Activated naive CD4-positive, alpha-beta T cell treated with anti-CD3 and anti-CD28 coated beads, Interleukin-2, amount 10 ng/mL, durations not matched to agents 7 days and 5 days (primary cell): Measurements from ENCODE around the gene PELI2.

Source experiments
- CTCF ChIA-PET: fragments of 350-600 bp; sonication (Branson Sonifier 250); formaldehyde crosslinking; loops from one replicate; lab custom pipeline; 2021; ENCODE audit warnings: antibody characterized with exemption; lab: Charles Lee
- DNase-seq: peaks from one replicate; pipeline ENCODE4 v3.0.0-alpha.2; 2020
- H3K27ac Mint-ChIP-seq: one replicate; pipeline ENCODE4 v1.8.0; 2021; ENCODE audit warnings: mild to moderate bottlenecking, moderate library complexity, mixed read lengths
- H3K27me3 Mint-ChIP-seq: one replicate; pipeline ENCODE4 v1.8.0; 2021; ENCODE audit warnings: mild to moderate bottlenecking, mixed read lengths
- H3K36me3 Mint-ChIP-seq: one replicate; pipeline ENCODE4 v1.8.0; 2021; ENCODE audit warnings: mixed read lengths
- H3K4me1 Mint-ChIP-seq: one replicate; pipeline ENCODE4 v1.8.0; 2021; ENCODE audit warnings: mixed read lengths
- H3K4me3 Mint-ChIP-seq: one replicate; pipeline ENCODE4 v1.8.0; 2021; ENCODE audit warnings: mild to moderate bottlenecking, moderate library complexity, mixed read lengths
- H3K9me3 Mint-ChIP-seq: one replicate; pipeline ENCODE4 v1.8.0; 2021; ENCODE audit warnings: mixed read lengths

The PELI2 gene

DNA sequence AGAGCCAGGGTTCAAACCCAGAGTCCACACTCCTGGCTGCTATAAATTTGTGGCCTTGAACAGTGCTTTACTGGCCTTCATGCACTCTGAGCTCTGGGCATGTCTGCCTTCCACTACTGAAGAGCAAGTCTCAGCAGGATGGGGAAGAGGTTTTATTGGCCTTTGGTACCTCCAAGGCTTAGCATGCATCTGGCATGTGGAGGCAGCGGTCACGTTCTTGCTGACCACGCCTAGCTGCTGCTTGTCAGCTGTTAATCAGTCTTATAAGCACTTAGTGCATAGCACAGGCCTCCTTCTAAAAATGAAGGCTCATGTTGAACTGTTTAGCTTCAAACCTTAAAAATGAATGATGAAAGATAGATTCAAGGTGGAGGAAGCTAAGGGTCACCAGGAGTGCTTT is 177.5 kb downstream of the PELI2 start:
- no peaks in the 10 kb centered on the region for H3K4me1 Mint-ChIP-seq
- no peaks in the 10 kb centered on the region for H3K27me3 Mint-ChIP-seq
- no peak overlapping the region for H3K4me3 Mint-ChIP-seq
- H3K36me3 Mint-ChIP-seq, result no peaks in the 10 kb centered on the region
- DNase-seq, result no peak
- no peaks in the 10 kb centered on the region for H3K9me3 Mint-ChIP-seq
- no peak overlapping the region for H3K27ac Mint-ChIP-seq
- CTCF ChIA-PET, result no interaction called here

- Mint-ChIP-seq H3K4me1 (no peaks in the 10 kb centered on the region), H3K27me3 (no peaks in the 10 kb centered on the region), H3K4me3 (no peak overlapping the region), H3K36me3 (no peaks in the 10 kb centered on the region), H3K9me3 (no peaks in the 10 kb centered on the region), H3K27ac (no peak overlapping the region)
- DNase-seq, result no peak
- CTCF ChIA-PET, result interaction anchor here (0.9 kb wide), 1 partner anchor 43 kb away, joined by 3 read pairs; no protein-coding TSS in a partner anchor
Measured at GRCh38 chr14:56297449-56297848, 179.2 kb downstream of the PELI2 start.

DNA sequence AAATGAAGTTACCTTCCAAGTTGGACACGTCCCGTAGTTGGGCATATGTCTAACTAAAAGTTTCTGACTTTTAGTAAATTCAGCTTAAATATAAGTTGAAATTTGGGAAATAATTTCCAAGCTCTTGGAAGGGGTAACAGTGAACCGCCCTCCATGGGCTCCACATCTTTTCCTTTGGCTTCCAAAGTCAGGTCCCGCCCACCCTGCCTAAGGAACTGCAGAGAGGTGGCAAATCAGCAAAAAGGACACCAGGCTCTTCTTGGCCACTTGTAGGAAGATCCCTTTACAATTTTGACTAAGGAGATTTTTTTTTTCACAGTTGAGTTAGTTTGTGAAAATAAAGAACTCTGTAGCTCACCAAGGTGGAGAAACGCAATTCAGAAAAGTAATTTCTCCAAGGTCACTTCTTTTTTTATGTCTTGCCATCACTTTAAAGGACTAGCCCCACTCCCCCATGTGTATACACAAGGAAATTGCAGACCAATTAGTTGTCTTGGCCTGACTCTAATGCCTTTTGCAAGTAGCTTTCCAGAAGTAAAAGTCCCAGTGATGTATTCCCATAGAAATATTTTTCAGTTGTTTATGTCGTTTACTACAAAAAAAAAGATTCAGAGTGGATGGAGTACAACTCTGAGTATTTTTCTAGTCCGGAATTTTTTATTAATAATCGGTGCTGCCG is 181.2 kb downstream of the PELI2 start:
- H3K9me3 Mint-ChIP-seq, result no peaks in the 10 kb centered on the region
- CTCF ChIA-PET, result no interaction called here

DNA sequence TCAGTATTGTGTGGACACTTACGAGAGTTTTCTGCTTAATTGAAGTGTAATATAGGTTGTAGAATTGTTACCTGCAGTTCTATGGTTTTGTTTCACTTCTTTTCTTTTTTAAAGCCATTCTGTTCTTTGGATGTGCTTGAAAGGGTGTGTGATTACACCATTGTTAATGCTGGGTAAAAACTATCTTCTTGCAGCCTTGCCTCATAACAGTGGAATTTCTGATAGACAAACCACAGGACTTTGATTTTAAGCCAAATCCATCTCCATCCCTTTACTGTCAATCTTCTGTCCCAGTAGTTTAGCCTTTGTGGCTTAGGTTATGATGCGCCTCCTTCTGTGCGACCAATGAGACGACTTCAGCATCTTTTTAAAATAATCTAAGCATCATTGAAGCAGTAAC is 182.3 kb downstream of the PELI2 start:
- no peak for DNase-seq
- H3K4me3 Mint-ChIP-seq, result no peak overlapping the region
- CTCF ChIA-PET, result no interaction called here

More for the DNA sequence above, 181.2 kb downstream of the PELI2 start:
- Mint-ChIP-seq H3K4me1 (no peaks in the 10 kb centered on the region), H3K4me3 (no peak overlapping the region), H3K27ac (no peak overlapping the region), H3K36me3 (no peaks in the 10 kb centered on the region), H3K27me3 (no peaks in the 10 kb centered on the region)
- no peak for DNase-seq

GRCh38 chr14:56304456-56304855 is 186.2 kb downstream of the PELI2 start:
- Mint-ChIP-seq H3K4me1 (no peaks in the 10 kb centered on the region), H3K4me3 (no peak overlapping the region), H3K9me3 (no peaks in the 10 kb centered on the region), H3K27ac (no peak overlapping the region), H3K27me3 (no peaks in the 10 kb centered on the region), H3K36me3 (no peaks in the 10 kb centered on the region)
- no peak for DNase-seq
- CTCF ChIA-PET, result interaction anchor here (1.1 kb wide), 1 partner anchor 180 kb away, joined by 3 read pairs; no protein-coding TSS in a partner anchor

More for the DNA sequence above, 182.3 kb downstream of the PELI2 start:
- Mint-ChIP-seq H3K9me3 (no peaks in the 10 kb centered on the region), H3K27ac (no peak overlapping the region), H3K36me3 (no peaks in the 10 kb centered on the region), H3K4me1 (no peaks in the 10 kb centered on the region), H3K27me3 (no peaks in the 10 kb centered on the region)

DNA sequence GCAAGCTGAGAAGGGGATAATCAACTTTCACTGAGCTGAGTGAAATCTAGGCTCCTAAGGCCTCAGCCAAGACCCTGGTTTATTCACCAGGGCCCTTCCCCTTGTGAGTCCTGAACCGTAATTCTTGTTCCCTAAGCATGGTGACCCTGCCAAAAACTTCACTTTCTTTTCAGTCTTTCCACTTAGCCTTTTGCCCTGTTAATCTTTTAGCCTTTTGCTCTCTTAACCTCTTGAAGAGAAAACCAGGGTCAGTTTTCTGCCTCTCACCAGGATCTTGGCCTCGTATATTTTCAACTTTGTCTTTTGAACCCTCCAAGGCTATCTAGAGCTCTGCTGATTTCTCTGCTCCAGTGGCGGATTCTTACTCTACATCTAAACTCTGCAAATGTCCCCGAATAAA is 191.0 kb downstream of the PELI2 start:
- no peak overlapping the region for H3K4me3 Mint-ChIP-seq
- H3K4me1 Mint-ChIP-seq, result no peaks in the 10 kb centered on the region
- H3K27me3 Mint-ChIP-seq, result no peaks in the 10 kb centered on the region
- no peak for DNase-seq
- CTCF ChIA-PET, result no interaction called here
- no peak overlapping the region for H3K27ac Mint-ChIP-seq
- H3K9me3 Mint-ChIP-seq, result no peaks in the 10 kb centered on the region
- H3K36me3 Mint-ChIP-seq, result no peaks in the 10 kb centered on the region

GRCh38 chr14:56310643-56311042 is 192.4 kb downstream of the PELI2 start:
- no peaks in the 10 kb centered on the region for H3K4me1 Mint-ChIP-seq
- H3K4me3 Mint-ChIP-seq, result no peak overlapping the region
- H3K27me3 Mint-ChIP-seq, result no peaks in the 10 kb centered on the region
- no peak for DNase-seq
- CTCF ChIA-PET, result no interaction called here
- H3K27ac Mint-ChIP-seq, result no peak overlapping the region
- no peaks in the 10 kb centered on the region for H3K36me3 Mint-ChIP-seq
- H3K9me3 Mint-ChIP-seq, result no peaks in the 10 kb centered on the region

DNA sequence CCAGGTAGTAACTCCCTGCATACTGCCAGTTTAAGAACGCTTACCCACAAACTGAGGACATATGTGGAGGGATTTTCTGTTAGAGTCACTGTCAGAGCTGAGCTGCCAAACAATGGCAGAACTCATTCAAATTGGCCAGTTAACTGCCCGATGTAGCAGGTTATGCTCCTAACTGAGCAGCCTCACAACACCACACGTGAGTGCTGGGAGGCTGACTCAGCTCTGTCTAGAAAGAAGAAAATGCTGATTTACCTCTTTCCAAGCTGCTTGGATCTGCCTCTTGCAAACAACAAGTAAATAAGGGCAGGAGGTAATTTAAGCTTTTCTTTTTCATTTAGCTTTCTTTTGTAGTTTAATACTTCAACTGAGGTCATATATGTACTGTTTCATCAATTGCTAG is 195.6 kb downstream of the PELI2 start:
- peaks cover 5% of the 10 kb centered on the region for H3K27me3 Mint-ChIP-seq
- no peak overlapping the region for H3K27ac Mint-ChIP-seq
- no peaks in the 10 kb centered on the region for H3K36me3 Mint-ChIP-seq
- no peak overlapping the region for H3K4me3 Mint-ChIP-seq
- no peaks in the 10 kb centered on the region for H3K9me3 Mint-ChIP-seq
- CTCF ChIA-PET, result no interaction called here
- no peaks in the 10 kb centered on the region for H3K4me1 Mint-ChIP-seq
- no peak for DNase-seq

DNA sequence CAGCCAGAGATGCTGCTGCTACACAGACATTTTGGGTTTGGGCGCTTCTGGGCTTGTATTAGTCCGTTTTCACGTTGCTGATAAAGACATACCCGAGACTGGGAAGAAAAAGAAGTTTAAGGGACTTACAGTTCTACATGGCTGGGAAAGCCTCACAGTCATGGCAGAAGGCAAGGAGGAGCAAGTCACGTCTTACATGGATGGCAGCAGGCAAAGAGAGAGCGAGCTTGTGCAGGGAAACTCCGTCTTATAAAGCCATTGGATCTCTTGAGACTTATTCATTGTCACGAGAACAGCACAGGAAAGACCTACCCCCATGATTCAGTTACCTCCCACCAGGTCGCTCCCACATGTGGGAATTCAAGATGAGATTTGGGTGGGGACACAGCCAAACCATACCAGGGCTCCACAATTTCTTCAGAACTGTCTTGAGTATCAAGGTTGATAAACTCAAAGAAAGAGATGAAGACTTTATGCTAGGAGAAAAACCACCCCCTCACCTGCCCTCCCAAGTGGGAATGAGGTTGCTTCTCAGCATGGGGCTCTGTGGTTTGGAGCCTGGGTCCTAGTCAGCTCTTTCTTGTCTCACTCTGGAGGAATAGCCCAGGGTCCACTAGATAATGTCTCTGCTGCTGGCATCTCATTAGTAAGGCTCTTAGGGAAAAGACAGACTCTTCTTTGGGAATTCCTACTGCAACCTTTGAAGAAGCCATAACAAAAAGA is 200.3 kb downstream of the PELI2 start:
- no peak for DNase-seq
- no peak overlapping the region for H3K4me3 Mint-ChIP-seq
- no peaks in the 10 kb centered on the region for H3K9me3 Mint-ChIP-seq
- CTCF ChIA-PET, result no interaction called here
- peaks cover 5% of the 10 kb centered on the region for H3K27me3 Mint-ChIP-seq
- no peak overlapping the region for H3K27ac Mint-ChIP-seq
- no peaks in the 10 kb centered on the region for H3K4me1 Mint-ChIP-seq
- no peaks in the 10 kb centered on the region for H3K36me3 Mint-ChIP-seq

- H3K9me3 Mint-ChIP-seq, result no peaks in the 10 kb centered on the region
- peaks cover 5% of the 10 kb centered on the region for H3K27me3 Mint-ChIP-seq
- H3K27ac Mint-ChIP-seq, result no peak overlapping the region
- no peak overlapping the region for H3K4me3 Mint-ChIP-seq
- CTCF ChIA-PET, result interaction anchor here (2.2 kb wide), 1 partner anchor 19 kb away, joined by 5 read pairs; no protein-coding TSS in a partner anchor
- H3K36me3 Mint-ChIP-seq, result no peaks in the 10 kb centered on the region
- no peak for DNase-seq
- H3K4me1 Mint-ChIP-seq, result no peaks in the 10 kb centered on the region
Measured at GRCh38 chr14:56321861-56322260, 203.7 kb downstream of the PELI2 start.

GRCh38 chr14:56322531-56322930 is 204.3 kb downstream of the PELI2 start:
- Mint-ChIP-seq H3K4me3 (no peak overlapping the region), H3K36me3 (no peaks in the 10 kb centered on the region), H3K9me3 (no peaks in the 10 kb centered on the region), H3K4me1 (no peaks in the 10 kb centered on the region), H3K27ac (no peak overlapping the region), H3K27me3 (peaks cover 2% of the 10 kb centered on the region)
- CTCF ChIA-PET, result no interaction called here
- DNase-seq, result no peak

DNA sequence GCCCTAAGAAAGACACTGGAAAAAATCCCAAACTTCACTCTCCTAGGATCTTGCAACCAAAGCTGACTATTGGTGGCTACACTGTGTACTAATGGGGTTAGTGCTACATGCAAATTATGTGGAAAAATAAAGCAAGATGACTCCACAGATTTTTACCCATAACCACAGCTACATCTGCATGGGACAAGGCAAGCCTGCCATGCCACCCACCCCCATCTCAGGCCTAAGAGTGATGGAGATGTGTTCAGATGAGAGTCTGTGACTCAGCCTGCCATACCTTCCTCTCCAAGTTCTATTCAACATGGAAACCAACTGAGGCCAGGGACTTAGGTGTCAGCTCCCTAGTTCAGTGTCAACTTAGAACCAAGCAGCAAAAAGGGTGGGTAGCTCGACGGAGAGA is 206.2 kb downstream of the PELI2 start:
- no peaks in the 10 kb centered on the region for H3K36me3 Mint-ChIP-seq
- no peak overlapping the region for H3K27ac Mint-ChIP-seq
- H3K9me3 Mint-ChIP-seq, result no peaks in the 10 kb centered on the region
- CTCF ChIA-PET, result no interaction called here
- H3K27me3 Mint-ChIP-seq, result no peaks in the 10 kb centered on the region
- DNase-seq, result no peak
- no peak overlapping the region for H3K4me3 Mint-ChIP-seq
- H3K4me1 Mint-ChIP-seq, result no peaks in the 10 kb centered on the region

DNA sequence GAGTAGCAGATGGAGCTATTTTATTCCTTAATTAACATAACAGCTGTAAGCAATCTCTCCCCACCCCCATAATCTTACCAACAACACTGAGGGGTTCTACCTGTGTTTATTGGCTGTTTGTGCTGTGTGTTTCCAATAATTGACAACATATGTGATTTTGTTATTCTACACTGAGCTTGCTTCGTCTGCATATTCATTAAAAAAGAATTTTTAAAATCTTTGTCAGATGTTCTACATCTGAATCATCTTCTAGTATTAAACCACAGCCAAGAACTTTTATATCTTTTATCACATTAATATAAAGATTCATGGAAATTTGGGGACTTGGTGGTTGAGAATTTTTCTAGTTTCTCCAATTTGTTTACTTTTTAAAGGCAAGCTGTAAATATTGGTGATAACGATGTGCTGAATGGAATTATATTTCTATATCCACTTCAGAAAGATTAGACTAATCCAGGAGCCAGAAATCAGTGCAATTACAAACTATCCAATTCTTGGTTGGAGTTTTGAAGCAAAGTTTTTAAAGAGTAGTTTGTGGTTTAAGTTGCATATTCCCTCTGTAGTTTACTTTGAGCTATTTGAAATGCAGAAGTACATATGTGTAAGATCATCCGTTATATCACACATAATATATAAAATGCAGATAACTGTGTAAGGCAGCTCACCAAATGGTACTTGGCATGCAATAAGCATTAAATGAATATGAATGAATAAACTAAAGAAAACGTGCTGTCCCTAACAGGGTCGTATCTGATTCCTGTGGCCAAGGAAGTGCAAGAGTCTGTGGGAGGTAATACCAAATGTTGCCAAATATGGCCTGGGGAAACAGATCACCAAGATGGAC is 206.9 kb downstream of the PELI2 start:
- H3K27ac Mint-ChIP-seq, result no peak overlapping the region
- no peak overlapping the region for H3K4me3 Mint-ChIP-seq
- H3K27me3 Mint-ChIP-seq, result no peaks in the 10 kb centered on the region
- no peak for DNase-seq
- no peaks in the 10 kb centered on the region for H3K9me3 Mint-ChIP-seq
- H3K4me1 Mint-ChIP-seq, result no peaks in the 10 kb centered on the region
- CTCF ChIA-PET, result no interaction called here
- no peaks in the 10 kb centered on the region for H3K36me3 Mint-ChIP-seq

GRCh38 chr14:56328021-56328420 is 209.8 kb downstream of the PELI2 start:
- DNase-seq, result no peak
- CTCF ChIA-PET, result no interaction called here
- Mint-ChIP-seq H3K4me1 (peaks cover 5% of the 10 kb centered on the region), H3K4me3 (no peak overlapping the region), H3K9me3 (no peaks in the 10 kb centered on the region), H3K27me3 (no peaks in the 10 kb centered on the region), H3K27ac (no peak overlapping the region), H3K36me3 (no peaks in the 10 kb centered on the region)
